Erythroblast (primary cell): ENCODE results near the gene BBIP1.

Experiments
- GATA1 ChIP-seq: IDR thresholded peaks from 2 replicates; pipeline ENCODE4 v1.6.1; 2011; ENCODE audit warnings: low read depth, mild to moderate bottlenecking, control low read depth, low read length, moderate library complexity
- POLR2A ChIP-seq: IDR thresholded peaks from 2 replicates; pipeline ENCODE4 v1.6.1; 2011; ENCODE audit warnings: mild to moderate bottlenecking, low read length

DNA sequence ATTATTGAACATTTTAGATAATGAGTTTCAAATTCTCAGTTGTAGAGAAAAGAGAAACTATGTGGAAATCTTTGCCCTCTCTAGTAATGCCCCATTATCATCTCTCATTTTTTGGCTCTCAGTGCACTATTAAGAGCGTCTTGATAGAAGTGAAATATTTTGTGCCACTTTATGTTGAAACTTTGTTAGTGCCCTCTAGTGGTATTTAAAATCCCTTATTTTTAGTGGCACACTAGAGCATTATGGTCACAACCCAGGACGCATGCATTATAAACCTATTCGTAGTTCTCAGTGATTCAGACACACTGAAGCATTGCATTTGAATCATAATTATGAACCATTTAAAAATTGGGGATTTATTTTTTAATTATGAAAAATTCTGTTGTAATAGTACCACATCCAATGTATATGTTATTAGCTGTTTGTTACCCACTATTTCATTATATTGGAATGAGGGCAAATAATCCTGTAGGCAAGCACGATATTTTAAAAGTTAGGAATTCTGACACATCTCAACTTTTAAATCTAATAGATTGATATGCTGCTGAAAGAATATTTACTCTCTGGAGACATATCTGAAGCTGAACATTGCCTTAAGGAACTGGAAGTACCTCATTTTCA lies 25.3 kb downstream of the BBIP1 start:
- TF ChIP-seq POLR2A (peak; percentile 16), GATA1 (no peak)
